Measurements from ENCODE around the gene OVOL2. TPM values are rescaled to one million over a fixed set of nuclear protein-coding genes. Genes with fewer than 3 reads are reported as not detected.

The OVOL2 gene
- total and polyA plus RNA-seq, 4 donors = 0.13 to 0.17 TPM; not detected in 2

- TF ChIP-seq CTCF (IDR thresholded peaks at IDR 0.05; ENCODE audit: low read depth, low read length, missing input control) = no peak
- TF ChIP-seq HNF4A (conservative IDR thresholded peaks at IDR 0.05) = no peak
- no peak for TF ChIP-seq EGR1 (IDR thresholded peaks at IDR 0.05; ENCODE audit: low read depth in 2 of 2)
- Histone ChIP-seq H3K9ac (ENCODE audit: low read depth in 1 of 2, low read length in 2 of 2) (no peak overlapping the region), H3K9me3 (ENCODE audit: control insufficient read depth in 4 of 4, low read length in 3 of 4) (no peaks in the 10 kb centered on the region), H3K27me3 (ENCODE audit: control insufficient read depth in 4 of 4, insufficient read depth in 4 of 4, low read length in 3 of 4) (peaks cover 0 to 3% (median 0%) of the 10 kb centered on the region in 4 donors), H3K4me1 (ENCODE audit: control insufficient read depth in 4 of 4, insufficient read depth in 4 of 4, low read length in 3 of 4) (no peaks in the 10 kb centered on the region), H3K27ac (ENCODE audit: low read depth in 1 of 2, low read length in 2 of 2) (no peak overlapping the region), H3K36me3 (ENCODE audit: control insufficient read depth in 4 of 4, insufficient read depth in 3 of 4, low read depth in 1 of 4, low read length in 3 of 4) (no peaks in the 10 kb centered on the region), H3K4me3 (ENCODE audit: low read depth in 1 of 3, low read length in 3 of 3) (no peak overlapping the region)
- DNase-seq (ENCODE audit: low spot score) = no peak
- 77% methylated on average over 10 of the region's 10 CpGs for WGBS
These were observed 35.7 kb upstream of the OVOL2 start for GRCh38 chr20:18093388-18093787.

DNA sequence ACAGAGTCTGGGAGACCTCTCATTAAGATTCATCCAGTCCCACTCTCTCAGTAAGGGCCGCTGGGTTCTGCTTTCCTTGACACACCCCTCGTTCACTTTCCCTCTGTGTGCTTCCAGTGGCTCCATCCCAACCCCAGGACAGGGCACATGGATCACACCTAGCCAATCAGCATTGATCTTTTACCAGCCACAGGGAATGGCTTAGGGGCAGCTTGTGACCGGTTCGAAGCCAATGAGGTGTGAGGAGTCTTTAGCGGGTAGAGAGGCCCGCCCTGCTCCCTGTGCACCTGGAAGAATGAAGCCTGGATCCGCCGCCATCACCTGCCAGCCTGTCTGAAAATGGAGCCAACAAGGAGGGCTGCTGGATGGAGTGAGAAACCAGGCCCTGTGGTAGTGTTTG, 35.2 kb upstream of the OVOL2 start:
- no peak for DNase-seq (ENCODE audit: low spot score)
- 82% methylated on average over 8 of the region's 8 CpGs for WGBS
- TF ChIP-seq GABPA (IDR thresholded peaks at IDR 0.05 in 1 of 2, conservative IDR thresholded peaks at IDR 0.05 in 1 of 2) (no peak), FOXA2 (IDR thresholded peaks at IDR 0.05) (no peak), NR2F2 (IDR thresholded peaks at IDR 0.05) (no peak), CTCF (IDR thresholded peaks at IDR 0.05; ENCODE audit: low read depth, low read length, missing input control) (no peak), RXRA (IDR thresholded peaks at IDR 0.05) (no peak), JUND (IDR thresholded peaks at IDR 0.05) (no peak), ZBTB33 (IDR thresholded peaks at IDR 0.05) (no peak), MAX (IDR thresholded peaks at IDR 0.05) (no peak), ATF3 (IDR thresholded peaks at IDR 0.05) (no peak)

DNA sequence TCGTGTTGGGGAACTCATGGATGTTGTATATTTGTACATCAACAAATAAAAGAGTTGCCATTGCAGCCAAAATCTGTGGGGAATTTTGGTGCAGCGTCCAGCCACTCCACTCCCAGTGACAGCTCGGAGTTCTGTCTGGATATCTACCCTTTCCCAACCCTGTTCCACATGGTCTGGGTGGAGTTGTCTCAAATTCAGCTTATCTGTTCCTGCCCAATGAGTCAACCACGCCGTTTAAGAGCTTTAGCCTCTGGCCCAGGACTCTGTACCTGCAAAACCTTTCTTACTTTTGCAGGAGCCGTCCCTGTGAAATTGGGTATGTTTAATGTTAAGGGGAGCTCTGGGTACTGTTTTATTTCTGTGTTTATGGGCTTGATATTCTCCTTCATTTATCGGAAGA, 33.9 kb upstream of the OVOL2 start:
- H3K9me3 ChIP-seq (ENCODE audit: control insufficient read depth in 4 of 4, low read length in 3 of 4) = no peaks in the 10 kb centered on the region
- peaks cover 0 to 3% (median 0%) of the 10 kb centered on the region in 4 donors for H3K27me3 ChIP-seq (ENCODE audit: control insufficient read depth in 4 of 4, insufficient read depth in 4 of 4, low read length in 3 of 4)
- no peaks in the 10 kb centered on the region for H3K36me3 ChIP-seq (ENCODE audit: control insufficient read depth in 4 of 4, insufficient read depth in 3 of 4, low read depth in 1 of 4, low read length in 3 of 4)
- DNase-seq (ENCODE audit: low spot score) = no peak
- no peak overlapping the region for H3K9ac ChIP-seq (ENCODE audit: low read depth in 1 of 2, low read length in 2 of 2)
- H3K27ac ChIP-seq (ENCODE audit: low read depth in 1 of 2, low read length in 2 of 2) = no peak overlapping the region
- TF ChIP-seq HNF4G (IDR thresholded peaks at IDR 0.05) = no peak
- TF ChIP-seq SP1 (IDR thresholded peaks at IDR 0.05) = no peak
- TF ChIP-seq FOXA1 (IDR thresholded peaks at IDR 0.05) = no peak
- TF ChIP-seq RXRA (IDR thresholded peaks at IDR 0.05) = no peak
- TF ChIP-seq FOXA2 (IDR thresholded peaks at IDR 0.05) = no peak
- TF ChIP-seq RAD21 (IDR thresholded peaks at IDR 0.05) = no peak
- H3K4me1 ChIP-seq (ENCODE audit: control insufficient read depth in 4 of 4, insufficient read depth in 4 of 4, low read length in 3 of 4) = no peaks in the 10 kb centered on the region
- 53% methylated on average over 7 of the region's 7 CpGs for WGBS
- H3K4me3 ChIP-seq (ENCODE audit: low read depth in 1 of 3, low read length in 3 of 3) = no peak overlapping the region

More for the DNA sequence above, 35.2 kb upstream of the OVOL2 start:
- no peaks in the 10 kb centered on the region for H3K36me3 ChIP-seq (ENCODE audit: control insufficient read depth in 4 of 4, insufficient read depth in 3 of 4, low read depth in 1 of 4, low read length in 3 of 4)
- no peaks in the 10 kb centered on the region for H3K4me1 ChIP-seq (ENCODE audit: control insufficient read depth in 4 of 4, insufficient read depth in 4 of 4, low read length in 3 of 4)
- no peak overlapping the region for H3K9ac ChIP-seq (ENCODE audit: low read depth in 1 of 2, low read length in 2 of 2)
- no peak overlapping the region for H3K27ac ChIP-seq (ENCODE audit: low read depth in 1 of 2, low read length in 2 of 2)
- peaks cover 0 to 3% (median 0%) of the 10 kb centered on the region in 4 donors for H3K27me3 ChIP-seq (ENCODE audit: control insufficient read depth in 4 of 4, insufficient read depth in 4 of 4, low read length in 3 of 4)
- no peaks in the 10 kb centered on the region for H3K9me3 ChIP-seq (ENCODE audit: control insufficient read depth in 4 of 4, low read length in 3 of 4)
- H3K4me3 ChIP-seq (ENCODE audit: low read depth in 1 of 3, low read length in 3 of 3) = no peak overlapping the region
